ENCODE results near the gene HSPA9.

GRCh38 chr5:138610918-138611677, 35.9 kb upstream of the HSPA9 start:
- TF ChIP-seq, protein P1, sequence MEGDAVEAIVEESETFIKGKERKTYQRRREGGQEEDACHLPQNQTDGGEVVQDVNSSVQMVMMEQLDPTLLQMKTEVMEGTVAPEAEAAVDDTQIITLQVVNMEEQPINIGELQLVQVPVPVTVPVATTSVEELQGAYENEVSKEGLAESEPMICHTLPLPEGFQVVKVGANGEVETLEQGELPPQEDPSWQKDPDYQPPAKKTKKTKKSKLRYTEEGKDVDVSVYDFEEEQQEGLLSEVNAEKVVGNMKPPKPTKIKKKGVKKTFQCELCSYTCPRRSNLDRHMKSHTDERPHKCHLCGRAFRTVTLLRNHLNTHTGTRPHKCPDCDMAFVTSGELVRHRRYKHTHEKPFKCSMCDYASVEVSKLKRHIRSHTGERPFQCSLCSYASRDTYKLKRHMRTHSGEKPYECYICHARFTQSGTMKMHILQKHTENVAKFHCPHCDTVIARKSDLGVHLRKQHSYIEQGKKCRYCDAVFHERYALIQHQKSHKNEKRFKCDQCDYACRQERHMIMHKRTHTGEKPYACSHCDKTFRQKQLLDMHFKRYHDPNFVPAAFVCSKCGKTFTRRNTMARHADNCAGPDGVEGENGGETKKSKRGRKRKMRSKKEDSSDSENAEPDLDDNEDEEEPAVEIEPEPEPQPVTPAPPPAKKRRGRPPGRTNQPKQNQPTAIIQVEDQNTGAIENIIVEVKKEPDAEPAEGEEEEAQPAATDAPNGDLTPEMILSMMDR (IDR thresholded peaks at IDR 0.05; ENCODE audit: insufficient read depth, low read length) = no peak
- no peak for TF ChIP-seq REST (IDR thresholded peaks at IDR 0.05; ENCODE audit: insufficient replicate concordance, low read depth)

Data from HL-60 (cell line).